IPS-NIHi7 (cell line): Measurements from ENCODE around the gene TMEM151B.

Source experiments
- DNase-seq: peaks from one replicate; pipeline ENCODE4 v3.0.0; 2012; ENCODE audit warnings: mixed read lengths; ENCODE audit errors: extremely low spot score

The TMEM151B gene

DNA sequence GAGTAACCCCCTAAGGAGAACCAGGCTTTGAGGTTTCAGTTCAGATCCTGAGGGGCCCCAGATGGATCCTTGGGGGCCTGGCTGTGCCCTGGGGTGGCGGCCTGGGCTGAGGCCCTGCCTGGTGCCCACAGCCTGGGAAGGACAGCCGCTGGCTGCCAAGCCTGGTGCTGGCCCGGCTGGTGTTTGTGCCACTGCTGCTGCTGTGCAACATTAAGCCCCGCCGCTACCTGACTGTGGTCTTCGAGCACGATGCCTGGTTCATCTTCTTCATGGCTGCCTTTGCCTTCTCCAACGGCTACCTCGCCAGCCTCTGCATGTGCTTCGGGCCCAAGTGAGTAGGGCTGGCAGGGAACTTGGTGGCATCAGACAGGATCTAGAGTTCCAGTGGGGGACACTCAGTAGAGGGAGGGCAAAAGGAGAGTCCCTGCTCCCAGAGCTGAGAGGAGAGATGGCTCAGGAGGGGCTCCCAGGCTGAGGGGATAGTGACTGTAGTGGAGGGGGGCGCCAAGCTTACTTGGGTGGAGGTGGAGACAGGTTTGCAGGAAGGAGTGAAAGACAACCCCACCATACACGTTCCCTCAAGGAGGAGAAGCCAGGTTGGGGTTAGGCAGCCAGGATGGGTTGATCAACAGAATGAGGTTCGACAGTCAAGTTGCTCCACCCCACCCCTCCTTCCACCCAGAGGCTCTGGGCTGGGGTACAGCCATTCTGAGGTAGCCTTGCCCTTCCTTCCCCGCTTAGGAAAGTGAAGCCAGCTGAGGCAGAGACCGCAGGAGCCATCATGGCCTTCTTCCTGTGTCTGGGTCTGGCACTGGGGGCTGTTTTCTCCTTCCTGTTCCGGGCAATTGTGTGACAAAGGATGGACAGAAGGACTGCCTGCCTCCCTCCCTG lies 37.3 kb upstream of the TMEM151B start:
- DNase-seq, result no peak

- no peak for DNase-seq
These were observed 36.6 kb upstream of the TMEM151B start for GRCh38 chr6:44233567-44234100.

- DNase-seq, result peak; percentile 72
These were observed 35.9 kb upstream of the TMEM151B start for GRCh38 chr6:44234101-44235025.

- DNase-seq, result no peak
These were observed 35.0 kb upstream of the TMEM151B start for GRCh38 chr6:44235269-44235668.

DNA sequence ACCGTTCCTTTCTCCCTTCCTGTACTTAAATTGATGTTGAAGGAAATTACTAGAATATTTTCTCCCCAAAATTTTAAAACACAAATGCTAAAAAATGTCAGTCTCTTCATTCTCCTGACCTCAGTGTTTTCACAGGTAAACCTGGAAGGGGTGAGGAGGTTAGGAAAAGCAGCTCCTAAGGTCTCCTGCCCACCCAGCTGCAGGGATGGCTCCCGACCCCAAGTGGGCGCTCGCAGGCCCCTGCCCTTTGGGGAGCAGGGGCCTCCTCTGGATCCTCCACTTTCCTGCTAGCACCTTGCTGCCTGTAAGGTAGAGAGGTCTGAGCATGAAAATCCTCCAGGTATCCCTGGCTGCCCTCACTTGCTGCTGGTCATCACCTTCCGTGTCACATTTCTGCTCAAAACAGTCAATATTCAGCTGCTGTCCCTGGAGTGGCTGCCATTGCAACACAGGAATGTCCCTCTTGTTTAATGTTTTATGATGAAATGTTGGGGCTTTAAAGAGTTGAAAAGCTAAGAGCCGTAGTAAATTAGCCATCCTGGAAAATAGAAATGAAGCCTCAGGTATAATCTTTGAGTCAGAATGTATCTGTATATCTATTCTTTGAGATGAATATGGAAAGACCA lies 34.2 kb upstream of the TMEM151B start:
- DNase-seq, result no peak

DNA sequence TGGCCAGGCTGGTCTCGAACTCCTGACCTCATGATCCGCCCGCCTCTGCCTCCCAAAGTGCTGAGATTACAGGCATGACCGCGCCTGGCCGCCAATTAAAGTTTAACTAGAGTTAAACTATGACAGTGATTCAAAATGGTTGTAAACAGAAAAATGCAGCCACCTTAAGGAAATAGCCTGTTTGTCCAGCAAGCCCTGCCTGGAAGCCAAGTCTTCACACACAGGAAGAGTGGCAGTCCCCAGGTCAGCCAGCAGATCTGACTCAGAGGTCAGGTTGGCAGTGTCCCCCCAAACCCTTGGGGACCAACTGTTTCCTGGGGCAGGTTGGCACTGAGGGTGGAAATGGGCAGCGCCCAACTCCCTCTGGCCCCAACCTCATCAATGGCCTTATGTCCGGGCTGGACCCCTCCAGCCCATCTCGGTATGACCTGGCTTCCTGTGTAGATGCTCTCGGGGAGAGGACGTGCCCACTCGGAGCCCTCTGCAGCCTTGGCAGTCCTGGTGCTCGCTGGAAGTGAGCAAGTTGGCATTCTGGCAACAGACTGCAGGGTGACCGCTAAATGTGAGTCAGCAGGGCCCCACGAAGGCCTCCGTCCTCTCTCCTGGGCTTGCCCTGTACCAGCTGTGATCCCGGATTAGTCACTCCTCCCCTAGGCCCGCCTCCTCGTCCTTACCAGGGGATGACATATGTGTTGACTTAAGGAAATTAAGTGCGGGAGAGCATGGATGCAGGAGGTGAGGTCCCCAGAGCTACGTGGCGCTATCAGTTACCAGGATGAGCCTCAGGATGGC lies 33.0 kb upstream of the TMEM151B start:
- peak; percentile 74 for DNase-seq

DNA sequence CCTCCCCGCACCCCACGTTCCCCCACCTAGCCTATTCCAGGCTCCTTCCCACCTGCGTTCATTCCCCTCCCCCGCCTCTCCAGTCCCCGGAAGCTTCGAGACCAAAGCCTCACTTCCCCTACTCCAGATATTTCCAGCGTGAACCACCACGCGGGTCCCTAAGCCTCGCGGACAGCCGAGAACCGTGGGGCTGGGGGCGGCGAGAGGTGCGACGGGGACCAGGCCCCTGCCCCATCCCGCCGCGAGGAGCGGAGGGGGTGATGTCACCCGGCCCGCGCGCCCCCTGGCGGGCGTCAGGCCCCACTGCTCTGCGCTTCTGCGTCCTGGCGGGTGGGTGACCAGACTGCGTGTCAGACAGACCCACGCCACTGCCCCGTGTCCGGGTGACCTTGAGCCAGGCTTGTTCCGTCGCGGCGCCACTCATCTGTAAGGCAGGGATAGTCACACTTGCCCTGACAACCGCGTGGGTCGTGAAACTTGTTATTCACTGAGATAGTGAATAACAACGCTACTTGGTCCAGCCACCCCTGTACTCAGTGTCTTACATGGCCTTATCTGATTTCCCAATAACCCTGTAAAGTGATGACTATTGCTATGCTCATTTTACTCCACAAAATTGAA lies 32.3 kb upstream of the TMEM151B start:
- peak; percentile 80 for DNase-seq

DNA sequence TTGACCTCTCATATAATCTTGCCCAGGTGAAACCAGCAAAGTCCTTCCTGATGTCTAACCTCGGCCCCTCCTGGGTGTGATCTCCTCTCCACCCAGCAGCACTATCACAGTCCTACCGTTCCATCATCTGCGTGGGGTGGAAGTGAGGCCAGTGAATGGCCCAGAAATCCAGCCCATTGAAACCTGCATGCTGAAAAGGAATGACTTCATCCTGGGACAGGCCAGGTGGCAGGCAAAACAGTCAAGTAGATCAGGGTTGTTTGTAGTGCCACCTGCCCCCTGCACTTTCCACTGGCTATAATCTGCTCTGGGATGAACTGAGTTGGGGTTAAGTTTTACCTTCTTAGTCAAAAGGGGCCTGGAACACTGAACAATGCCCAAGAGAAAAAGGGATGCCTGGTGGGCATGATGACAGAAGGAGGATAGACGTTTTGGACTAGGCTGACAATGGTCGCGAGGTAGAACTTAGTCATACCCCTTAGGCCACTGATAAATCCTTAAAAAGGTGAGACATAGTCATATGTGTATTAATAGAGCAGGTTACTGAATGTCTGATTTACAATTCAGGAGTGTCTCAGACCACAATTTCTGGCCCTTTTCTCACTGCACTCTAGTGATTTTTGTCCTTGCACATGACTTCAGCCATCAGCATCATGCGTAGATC lies 31.4 kb upstream of the TMEM151B start:
- no peak for DNase-seq

DNA sequence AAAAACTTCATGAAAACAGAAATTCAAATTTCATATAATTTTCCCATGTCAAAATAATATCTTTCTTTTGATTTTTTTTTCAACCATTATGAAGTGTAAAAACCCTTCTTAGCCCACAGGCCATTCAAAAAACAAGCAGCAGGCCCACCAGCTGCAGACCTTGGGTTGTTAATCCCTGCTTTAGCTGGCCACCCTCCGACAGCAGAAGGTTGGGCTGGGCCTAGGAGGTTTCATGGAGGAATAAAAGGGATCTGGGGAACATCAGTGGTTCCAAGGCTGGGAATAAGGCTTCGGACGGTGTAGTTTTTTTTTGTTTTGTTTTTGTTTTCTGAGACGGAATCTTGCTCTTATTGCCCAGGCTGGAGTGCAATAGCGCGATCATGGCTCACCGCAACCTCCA lies 26.9 kb upstream of the TMEM151B start:
- no peak for DNase-seq

DNA sequence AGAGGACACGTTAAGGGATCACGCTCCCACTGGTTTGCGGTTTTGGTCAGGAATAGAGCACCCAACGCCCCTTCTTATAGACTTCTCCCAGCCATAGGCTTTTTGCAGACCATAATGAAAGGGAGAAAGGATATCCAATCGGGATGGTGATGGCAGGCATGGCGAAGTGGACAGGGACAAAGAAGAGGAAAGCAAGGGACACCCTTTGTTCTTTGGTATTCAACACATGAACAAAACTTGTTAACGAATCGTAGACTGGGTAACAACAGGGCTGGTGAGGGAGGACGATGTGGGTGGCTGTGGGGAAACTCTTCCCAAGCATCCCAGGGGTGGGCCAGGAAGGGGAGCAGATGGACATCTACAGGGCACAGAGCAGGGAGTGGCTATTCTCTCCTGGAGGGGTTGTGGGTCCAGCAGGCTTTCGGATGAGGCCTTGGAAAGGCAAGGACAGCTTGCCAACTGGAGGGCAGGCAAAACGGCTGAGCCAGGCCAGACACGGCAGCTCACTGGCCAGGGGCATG lies 24.8 kb upstream of the TMEM151B start:
- DNase-seq, result no peak

DNA sequence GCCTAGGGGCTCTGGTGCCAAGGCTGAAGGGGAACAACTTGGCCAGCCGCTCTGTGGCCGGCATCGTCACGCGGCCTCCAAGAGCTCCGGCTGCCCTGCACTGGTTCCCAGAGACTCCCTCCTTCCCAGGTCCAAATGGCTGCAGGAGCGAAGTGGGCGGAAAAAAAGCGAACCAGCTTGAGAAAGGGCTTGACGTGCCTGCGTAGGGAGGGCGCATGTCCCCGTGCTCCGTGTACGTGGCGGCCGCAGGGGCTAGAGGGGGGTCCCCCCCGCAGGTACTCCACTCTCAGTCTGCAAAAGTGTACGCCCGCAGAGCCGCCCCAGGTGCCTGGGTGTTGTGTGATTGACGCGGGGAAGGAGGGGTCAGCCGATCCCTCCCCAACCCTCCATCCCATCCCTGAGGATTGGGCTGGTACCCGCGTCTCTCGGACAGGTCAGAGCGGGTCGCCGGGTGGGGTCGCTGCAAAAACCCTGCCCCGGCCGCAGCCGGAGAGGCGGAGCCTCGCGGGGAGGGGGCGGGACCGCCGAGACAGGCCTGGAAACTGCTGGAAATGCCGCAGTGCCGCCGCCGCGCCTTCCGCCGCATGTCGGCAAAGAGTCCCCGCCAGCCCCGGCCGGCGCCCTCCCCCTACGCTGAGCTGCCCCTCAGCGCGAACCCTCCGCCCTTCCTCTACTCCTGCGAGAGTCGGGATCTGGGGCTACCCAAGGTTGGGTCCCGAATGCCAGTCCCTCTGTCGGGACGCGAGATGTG lies 24.2 kb upstream of the TMEM151B start:
- DNase-seq, result peak; percentile 90

DNA sequence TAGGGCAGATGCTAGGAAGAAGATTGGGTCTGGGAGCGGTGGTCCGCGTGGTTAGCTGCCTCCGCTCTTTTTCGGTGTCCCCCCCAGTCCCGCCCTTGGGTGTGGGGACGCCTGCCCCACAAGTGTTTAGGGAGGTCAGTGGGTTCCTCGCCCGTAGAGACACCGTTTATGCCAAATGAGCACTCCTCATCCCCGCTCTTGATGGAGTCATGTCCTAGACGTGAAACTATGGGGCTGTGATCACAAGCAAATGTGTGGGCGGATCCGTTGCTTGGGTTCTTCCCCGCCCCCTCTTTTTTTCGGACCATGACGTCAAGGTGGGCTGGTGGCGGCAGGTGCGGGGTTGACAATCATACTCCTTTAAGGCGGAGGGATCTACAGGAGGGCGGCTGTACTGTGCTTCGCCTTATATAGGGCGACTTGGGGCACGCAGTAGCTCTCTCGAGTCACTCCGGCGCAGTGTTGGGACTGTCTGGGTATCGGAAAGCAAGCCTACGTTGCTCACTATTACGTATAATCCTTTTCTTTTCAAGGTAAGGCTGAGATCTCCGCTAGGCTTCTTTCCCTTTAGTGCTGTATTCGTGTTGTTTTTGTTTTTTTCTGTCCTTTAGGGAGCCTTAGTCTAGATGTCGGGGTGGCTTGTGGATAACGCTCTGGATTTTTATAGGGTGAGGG lies 23.4 kb upstream of the TMEM151B start, which contains the start of gene HSP90AB1:
Gene HSP90AB1 (plus strand): TSS at position 439 of the 675 bp plus-strand sequence. CDS start 1,529 bp downstream, outside the sequence.
- DNase-seq, result peak; percentile 86

DNA sequence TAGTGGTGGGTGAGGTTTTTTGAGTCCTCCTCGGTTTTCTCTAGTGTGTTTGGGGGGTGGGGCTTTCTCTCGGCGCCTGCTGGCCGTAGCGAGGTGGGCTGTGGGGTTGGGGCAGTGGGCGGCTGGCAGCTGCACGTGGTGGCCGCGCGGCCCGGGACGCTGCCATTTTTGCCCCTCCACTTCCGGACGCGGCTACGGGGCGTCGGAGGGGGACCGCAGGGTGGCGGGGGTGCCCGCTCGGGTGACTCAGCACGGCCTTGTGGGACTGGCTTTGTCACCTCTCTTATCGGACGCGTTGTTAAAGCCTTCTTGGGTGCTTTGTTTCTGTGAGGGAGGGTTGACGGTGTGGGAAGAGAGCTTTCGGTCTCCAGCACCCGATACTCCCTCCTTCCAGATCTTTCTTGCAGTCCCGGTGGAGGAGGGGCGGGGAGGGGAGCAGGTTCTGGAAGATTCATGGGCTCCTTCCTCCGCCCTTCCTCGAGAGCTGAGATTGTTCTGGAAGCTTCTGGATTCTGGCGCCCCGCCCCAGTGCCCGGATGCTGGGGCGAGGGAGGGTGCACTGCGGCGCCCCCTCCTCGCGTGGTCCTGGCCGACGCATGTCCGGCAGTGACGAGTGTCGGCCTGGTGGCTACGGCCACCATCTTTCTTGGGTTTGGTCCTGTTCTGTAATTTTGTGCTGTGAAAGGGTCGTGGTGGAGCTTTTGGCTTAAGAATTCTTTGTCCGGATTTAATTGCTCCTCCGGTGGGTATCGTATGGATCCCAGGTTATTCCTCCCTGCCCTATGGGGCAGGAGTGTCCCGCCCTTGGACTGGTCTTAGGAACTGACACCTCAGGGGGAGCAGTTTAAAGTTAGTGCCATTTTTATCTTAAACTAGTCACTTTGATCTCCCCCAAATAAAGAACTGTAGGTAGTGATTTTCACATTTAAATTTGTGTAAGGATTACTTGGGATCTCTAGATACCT lies 22.6 kb upstream of the TMEM151B start:
- DNase-seq, result no peak

DNA sequence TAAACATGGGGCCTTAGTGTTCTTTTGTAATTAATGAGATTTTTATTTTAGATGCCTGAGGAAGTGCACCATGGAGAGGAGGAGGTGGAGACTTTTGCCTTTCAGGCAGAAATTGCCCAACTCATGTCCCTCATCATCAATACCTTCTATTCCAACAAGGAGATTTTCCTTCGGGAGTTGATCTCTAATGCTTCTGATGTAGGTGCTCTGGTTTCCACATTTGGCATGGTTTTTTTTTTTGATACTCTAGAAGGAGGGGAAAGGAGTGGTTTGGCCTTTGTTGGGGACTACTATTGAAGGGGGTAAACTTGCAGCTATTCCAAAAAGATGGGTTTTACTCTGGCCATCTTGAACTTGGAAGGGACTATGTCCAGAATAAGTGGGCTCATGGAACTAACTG lies 21.7 kb upstream of the TMEM151B start:
- no peak for DNase-seq

DNA sequence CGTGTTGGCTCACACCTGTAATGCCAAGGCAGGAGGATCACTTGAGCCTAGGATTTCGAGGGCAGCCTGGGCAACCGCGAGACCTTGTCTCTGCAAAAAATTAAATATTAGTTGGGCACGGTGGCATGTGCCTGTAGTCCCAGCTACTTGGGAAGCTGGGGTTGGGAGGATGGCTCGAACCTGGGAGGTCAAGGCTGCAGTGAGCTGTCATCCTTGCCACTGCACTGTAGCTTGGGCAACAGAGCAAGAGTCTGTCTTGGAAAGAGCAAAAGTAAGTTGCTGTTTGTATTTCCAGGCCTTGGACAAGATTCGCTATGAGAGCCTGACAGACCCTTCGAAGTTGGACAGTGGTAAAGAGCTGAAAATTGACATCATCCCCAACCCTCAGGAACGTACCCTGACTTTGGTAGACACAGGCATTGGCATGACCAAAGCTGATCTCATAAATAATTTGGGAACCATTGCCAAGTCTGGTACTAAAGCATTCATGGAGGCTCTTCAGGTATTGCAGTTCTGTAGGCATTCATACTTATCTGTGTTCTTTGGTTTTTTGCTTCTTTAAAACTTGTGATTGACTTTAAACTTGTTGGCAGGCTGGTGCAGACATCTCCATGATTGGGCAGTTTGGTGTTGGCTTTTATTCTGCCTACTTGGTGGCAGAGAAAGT lies 21.0 kb upstream of the TMEM151B start:
- DNase-seq, result no peak

- no peak for DNase-seq
These were observed 20.1 kb upstream of the TMEM151B start for GRCh38 chr6:44250067-44250717.
